GM12891 (cell line): ENCODE results near the gene MEIS1.

Experiments
- POLR2A ChIP-seq: IDR thresholded peaks from 2 replicates; pipeline ENCODE4 v1.6.1; 2011; ENCODE audit warnings: low read depth, low read length, control low read depth
- POLR2AphosphoS5 ChIP-seq: IDR thresholded peaks from 2 replicates; pipeline ENCODE4 v1.6.1; 2011; ENCODE audit warnings: low read depth, low read length, control low read depth

DNA sequence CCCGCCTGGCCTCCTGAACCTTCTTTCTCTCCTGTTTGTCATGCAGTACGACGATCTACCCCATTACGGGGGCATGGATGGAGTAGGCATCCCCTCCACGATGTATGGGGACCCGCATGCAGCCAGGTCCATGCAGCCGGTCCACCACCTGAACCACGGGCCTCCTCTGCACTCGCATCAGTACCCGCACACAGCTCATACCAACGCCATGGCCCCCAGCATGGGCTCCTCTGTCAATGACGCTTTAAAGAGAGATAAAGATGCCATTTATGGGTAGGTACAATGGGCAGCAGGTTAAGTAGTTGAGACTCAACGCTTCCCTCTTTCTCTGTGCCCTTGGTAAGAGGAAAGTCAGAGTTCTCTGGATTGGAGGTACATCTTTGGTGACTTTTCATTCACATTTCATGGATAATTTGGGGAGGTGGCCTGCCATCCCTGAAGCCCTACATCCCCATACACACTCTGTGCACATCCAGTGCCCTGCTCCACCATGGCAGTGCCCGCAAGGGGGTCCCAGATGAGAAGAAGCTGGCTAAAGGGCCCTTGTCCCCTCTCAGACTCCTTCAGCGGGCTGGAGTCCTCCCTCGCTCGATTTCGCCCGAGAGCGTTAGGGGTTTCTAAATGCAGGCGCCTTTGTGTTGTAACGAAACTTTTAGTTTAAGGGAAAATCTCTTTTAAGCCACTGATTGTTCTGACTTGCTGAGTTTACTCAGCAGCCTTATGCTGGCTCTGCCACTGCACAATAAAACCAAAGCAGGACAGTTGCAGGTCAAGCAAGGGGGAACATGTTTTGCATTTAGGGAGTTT is 3.0 kb downstream of the MEIS1 start:
- TF ChIP-seq POLR2A (no peak), POLR2AphosphoS5 (no peak)
